Kidney epithelial cell (primary cell): ENCODE measurements around the gene ROR2. TPM values are rescaled to one million over a fixed set of nuclear protein-coding genes. Genes with fewer than 3 reads are reported as not detected.

Experiments
- DNase-seq: peaks from one replicate; pipeline ENCODE4 v3.0.0-alpha.2; 2010; ENCODE audit warnings: low read depth
- H3K27me3 ChIP-seq: 2 replicates; pipeline ENCODE4 v1.6.0; 2011; ENCODE audit warnings: low read length; ENCODE audit not compliant: control insufficient read depth, insufficient read depth
- H3K36me3 ChIP-seq: 2 replicates; pipeline ENCODE4 v1.5.1; 2011; ENCODE audit warnings: low read length; ENCODE audit not compliant: control insufficient read depth, insufficient read depth
- H3K4me3 ChIP-seq: 2 replicates; pipeline ENCODE4 v1.5.1; 2011; ENCODE audit warnings: low read depth, mild to moderate bottlenecking, control low read depth, low read length
- total RNA-seq: library from RNA; depleted of rRNA; stranded (reverse); fragments of >200 nt; gene quantifications from 2 replicates; pipeline ENCODE4 v1.2.3, GENCODE V29; 2015
- TF ChIP-seq, protein P1 (sequence below): IDR thresholded peaks from 2 replicates; pipeline ENCODE4 v1.5.1; 2011; ENCODE audit warnings: mild to moderate bottlenecking, moderate library complexity, low read length, control low read depth, inconsistent platforms; ENCODE audit not compliant: insufficient read depth, poor library complexity, severe bottlenecking

The ROR2 gene
- total RNA-seq, 1 donor from 2014 or later = 1.2 TPM

DNA sequence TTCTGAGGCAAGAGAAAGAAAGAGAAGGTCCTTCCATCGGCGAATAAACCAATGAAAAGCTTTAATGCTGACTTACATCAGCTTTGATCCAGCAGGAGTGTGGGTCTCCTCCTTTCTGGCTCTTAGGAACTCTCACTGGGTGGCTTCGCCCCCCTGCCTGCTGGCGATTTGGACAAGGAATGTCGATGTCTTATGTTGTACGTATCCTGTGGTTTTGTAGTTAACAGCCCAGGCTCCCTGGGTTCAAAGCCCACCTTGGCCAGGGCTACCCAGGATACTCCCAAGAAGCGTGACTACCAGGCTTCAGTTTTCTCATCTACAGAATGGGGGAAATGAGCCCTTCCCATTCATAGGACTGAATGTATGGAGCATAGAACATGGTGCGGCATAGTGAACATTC is 124.2 kb downstream of the ROR2 start:
- TF ChIP-seq, protein P1, sequence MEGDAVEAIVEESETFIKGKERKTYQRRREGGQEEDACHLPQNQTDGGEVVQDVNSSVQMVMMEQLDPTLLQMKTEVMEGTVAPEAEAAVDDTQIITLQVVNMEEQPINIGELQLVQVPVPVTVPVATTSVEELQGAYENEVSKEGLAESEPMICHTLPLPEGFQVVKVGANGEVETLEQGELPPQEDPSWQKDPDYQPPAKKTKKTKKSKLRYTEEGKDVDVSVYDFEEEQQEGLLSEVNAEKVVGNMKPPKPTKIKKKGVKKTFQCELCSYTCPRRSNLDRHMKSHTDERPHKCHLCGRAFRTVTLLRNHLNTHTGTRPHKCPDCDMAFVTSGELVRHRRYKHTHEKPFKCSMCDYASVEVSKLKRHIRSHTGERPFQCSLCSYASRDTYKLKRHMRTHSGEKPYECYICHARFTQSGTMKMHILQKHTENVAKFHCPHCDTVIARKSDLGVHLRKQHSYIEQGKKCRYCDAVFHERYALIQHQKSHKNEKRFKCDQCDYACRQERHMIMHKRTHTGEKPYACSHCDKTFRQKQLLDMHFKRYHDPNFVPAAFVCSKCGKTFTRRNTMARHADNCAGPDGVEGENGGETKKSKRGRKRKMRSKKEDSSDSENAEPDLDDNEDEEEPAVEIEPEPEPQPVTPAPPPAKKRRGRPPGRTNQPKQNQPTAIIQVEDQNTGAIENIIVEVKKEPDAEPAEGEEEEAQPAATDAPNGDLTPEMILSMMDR = no peak
- no peak for DNase-seq
- no peak overlapping the region for H3K4me3 ChIP-seq

DNA sequence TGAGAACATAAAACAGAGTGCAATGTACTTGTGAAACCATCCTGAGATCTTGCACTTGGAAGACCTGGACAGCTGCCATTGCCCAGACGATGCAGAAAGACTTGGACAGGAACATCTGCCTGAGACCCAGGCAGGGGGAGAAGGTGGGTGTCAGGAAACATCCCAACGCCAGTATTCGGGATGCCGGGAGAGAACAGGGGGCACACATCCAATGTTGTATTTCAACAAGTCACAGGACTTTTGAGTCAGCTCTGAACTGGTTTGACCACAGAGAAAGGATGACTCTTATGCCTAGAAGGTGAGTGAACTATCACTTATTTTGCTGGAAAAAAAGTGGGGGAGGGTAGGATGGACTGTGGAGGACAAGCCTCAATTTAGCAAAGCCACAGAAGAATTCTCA is 124.6 kb downstream of the ROR2 start:
- DNase-seq = no peak
- H3K27me3 ChIP-seq = no peaks in the 10 kb centered on the region
- no peak overlapping the region for H3K4me3 ChIP-seq
- H3K36me3 ChIP-seq = no peaks in the 10 kb centered on the region
- TF ChIP-seq, protein P1 = no peak

More for the DNA sequence above, 124.2 kb downstream of the ROR2 start:
- Histone ChIP-seq H3K27me3 (no peaks in the 10 kb centered on the region), H3K36me3 (no peaks in the 10 kb centered on the region)

DNA sequence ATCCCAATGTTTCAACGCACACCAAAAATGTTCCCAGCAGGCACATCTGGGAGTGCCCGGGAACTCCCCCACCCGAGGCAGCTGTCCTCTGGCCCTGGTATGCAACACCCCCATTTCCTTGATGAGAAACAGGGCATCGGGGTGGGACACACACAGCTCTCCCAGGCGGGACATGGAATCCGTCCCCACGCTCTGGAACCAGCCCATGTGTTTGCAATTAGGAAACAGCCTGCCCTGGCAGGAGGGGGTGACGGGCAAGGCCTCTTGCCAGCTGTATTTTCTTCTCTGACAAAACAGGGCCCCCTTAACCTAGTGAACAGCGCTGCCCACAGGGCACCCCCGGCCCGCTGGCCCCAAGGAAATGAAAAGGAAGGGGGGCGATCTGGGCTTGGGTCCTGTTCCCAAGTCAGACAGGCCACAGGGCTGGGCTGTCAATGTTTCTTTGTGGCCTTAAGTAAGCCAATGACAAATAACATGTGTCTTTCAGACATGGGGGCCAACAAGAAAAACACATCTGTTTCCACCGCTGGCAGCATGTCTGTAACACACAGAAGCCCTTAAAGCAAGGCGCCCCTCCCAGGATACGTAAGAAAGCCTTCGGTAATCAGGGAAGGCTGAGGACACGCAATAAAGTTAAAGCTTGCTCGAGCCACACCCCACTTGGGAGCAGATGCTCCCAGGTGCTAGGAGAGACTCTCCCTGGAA is 125.3 kb downstream of the ROR2 start:
- no peak overlapping the region for H3K4me3 ChIP-seq
- DNase-seq = no peak
- no peaks in the 10 kb centered on the region for H3K36me3 ChIP-seq
- H3K27me3 ChIP-seq = no peaks in the 10 kb centered on the region
- TF ChIP-seq, protein P1 = no peak

DNA sequence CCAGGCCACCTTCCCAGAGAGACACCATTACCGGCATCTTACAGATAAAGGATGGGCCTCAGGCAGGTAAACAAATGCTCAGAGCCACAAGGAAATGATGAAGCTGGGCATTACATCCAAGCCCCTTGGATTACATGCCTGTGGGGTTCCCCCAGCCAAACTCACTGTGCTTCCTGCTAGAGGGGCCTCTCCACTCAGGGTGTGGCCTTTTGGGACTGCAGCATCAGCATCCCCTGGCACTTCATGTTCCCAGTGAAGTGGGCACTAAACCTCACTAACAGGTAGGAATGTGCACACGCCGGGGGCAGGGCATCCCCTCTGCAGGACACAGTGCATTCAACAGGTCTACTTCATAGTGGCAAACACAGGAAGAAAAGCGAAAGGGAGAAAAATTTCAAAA is 125.9 kb downstream of the ROR2 start:
- Histone ChIP-seq H3K27me3 (no peaks in the 10 kb centered on the region), H3K4me3 (no peak overlapping the region), H3K36me3 (no peaks in the 10 kb centered on the region)
- DNase-seq = no peak
- TF ChIP-seq, protein P1 = no peak

DNA sequence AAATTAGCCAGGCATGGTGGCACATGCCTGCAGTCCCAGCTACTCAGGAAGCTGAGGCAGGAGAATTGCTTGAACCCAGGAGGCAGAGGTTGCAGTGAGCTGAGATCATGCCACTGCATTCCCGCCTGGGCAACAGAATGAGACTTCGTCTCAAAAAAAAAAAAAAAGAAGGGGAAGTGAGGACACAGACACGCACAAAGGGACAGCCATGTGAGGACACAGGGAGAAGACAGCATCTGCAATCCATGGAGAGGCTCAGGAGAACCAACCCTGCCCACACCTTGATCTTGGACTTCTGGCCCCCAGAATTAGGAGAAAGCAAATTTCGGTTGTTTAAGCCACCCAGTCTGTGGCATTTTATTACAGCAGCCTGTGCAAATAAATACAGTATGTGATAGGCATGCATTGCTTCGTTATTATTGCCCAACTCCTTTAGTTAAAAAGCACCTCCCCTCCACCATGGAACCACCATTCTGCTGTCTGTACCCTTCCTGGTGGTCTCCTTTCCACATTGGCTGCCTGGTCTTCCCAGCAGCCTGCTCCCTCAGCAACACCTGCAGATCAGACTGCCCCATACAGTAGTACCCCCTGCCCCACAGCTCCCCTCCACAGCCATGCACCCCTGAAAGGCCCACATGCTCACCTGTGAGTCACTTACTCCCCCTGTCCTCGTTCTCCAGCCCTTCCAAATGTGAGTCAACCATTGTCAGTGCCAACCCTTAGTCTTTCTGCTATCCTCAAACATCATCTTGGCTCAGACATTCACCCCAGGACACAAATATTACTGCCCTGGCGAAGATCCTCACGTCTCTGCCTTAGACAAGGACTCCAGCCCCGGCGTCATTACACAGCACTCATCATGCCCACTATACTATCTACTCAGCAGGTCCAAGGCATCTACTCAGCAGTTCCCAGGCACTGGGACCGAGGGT is 128.8 kb downstream of the ROR2 start:
- DNase-seq = no peak
- no peaks in the 10 kb centered on the region for H3K27me3 ChIP-seq
- TF ChIP-seq, protein P1 = no peak
- no peaks in the 10 kb centered on the region for H3K36me3 ChIP-seq
- no peak overlapping the region for H3K4me3 ChIP-seq
